ENCODE results near the gene CCDC89.

The CCDC89 gene

DNA sequence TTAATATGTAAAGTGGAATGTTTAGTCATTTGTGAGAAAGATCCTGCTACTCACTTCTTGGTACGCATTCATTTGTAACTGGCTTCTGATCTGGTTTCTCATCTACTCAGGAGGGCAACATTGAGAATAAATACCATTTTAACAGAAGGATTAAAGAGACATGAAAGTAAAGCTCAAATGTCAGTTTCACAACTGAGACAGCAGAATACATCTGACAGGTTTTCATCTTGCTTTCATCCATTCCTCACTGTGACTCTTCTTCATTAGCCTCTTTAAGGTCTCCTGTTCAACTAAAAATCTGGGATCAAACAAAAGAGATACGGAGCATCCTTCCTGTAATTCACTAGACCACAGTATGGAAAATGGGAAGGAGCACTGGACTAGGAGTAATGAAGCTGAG is 31.4 kb upstream of the CCDC89 start:
- H3K9me3 ChIP-seq = no peaks in the 10 kb centered on the region
- H3K27me3 ChIP-seq = no peaks in the 10 kb centered on the region
- H3K27ac ChIP-seq = no peak overlapping the region
- no peak for TF ChIP-seq Cebpa-rat (IDR thresholded peaks at IDR 0.05)
- no peak overlapping the region for H3K9ac ChIP-seq
- H3K36me3 ChIP-seq = no peaks in the 10 kb centered on the region
- H3K4me2 ChIP-seq = no peak overlapping the region
- H3K4me1 ChIP-seq = no peaks in the 10 kb centered on the region
- H3K4me3 ChIP-seq = no peak overlapping the region
- H4K20me1 ChIP-seq = no peaks in the 10 kb centered on the region

DNA sequence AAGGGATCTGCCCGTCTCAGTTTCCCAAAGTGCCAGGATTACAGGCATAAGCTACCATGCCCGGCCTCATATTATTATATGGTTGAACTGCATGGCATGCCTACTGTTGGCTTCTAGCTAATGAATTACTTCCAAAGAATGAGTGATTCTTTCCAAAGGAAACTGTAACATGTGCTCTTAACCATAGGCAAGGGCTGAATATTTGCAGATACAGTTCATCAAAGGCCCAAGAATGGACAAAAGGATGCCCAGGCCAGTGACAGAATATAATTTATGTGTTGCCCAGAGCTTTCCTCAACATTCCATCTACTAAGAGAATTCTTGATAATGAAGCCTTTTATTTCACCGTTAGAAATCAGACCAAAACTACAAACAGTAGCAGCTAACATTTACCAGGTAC is 27.0 kb upstream of the CCDC89 start:
- no peaks in the 10 kb centered on the region for H3K9me3 ChIP-seq
- H3K9ac ChIP-seq = no peak overlapping the region
- no peak for TF ChIP-seq Cebpa-rat (IDR thresholded peaks at IDR 0.05)

DNA sequence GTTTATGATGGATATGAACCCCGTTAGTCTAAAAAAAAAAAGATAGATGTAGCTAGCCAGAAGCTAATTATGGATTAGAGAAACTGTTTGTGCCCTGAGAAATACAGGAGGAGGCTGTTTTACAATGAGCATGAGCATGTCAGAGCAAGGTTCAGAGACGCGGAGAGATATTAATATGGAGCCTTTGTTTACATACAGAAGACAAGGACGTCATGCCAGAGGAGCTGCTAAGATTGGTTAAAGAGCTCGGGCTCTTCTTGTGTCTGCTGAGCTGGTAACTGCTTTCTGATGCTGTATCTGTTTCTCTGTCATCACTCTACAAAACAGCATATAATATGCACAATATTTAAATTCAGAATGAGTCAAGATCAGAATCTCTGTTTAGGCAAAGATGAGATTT is 24.9 kb upstream of the CCDC89 start:
- H3K4me1 ChIP-seq = no peaks in the 10 kb centered on the region
- no peaks in the 10 kb centered on the region for H3K27me3 ChIP-seq
- H3K36me3 ChIP-seq = no peaks in the 10 kb centered on the region
- H4K20me1 ChIP-seq = no peaks in the 10 kb centered on the region
- H3K27ac ChIP-seq = no peak overlapping the region
- no peak overlapping the region for H3K9ac ChIP-seq
- H3K4me3 ChIP-seq = no peak overlapping the region
- TF ChIP-seq Cebpa-rat (IDR thresholded peaks at IDR 0.05) = no peak
- no peak overlapping the region for H3K4me2 ChIP-seq
- no peaks in the 10 kb centered on the region for H3K9me3 ChIP-seq

More for the DNA sequence above, 27.0 kb upstream of the CCDC89 start:
- Histone ChIP-seq H3K4me2 (no peak overlapping the region), H4K20me1 (no peaks in the 10 kb centered on the region), H3K27ac (no peak overlapping the region), H3K36me3 (no peaks in the 10 kb centered on the region), H3K4me1 (no peaks in the 10 kb centered on the region), H3K4me3 (no peak overlapping the region), H3K27me3 (no peaks in the 10 kb centered on the region)

DNA sequence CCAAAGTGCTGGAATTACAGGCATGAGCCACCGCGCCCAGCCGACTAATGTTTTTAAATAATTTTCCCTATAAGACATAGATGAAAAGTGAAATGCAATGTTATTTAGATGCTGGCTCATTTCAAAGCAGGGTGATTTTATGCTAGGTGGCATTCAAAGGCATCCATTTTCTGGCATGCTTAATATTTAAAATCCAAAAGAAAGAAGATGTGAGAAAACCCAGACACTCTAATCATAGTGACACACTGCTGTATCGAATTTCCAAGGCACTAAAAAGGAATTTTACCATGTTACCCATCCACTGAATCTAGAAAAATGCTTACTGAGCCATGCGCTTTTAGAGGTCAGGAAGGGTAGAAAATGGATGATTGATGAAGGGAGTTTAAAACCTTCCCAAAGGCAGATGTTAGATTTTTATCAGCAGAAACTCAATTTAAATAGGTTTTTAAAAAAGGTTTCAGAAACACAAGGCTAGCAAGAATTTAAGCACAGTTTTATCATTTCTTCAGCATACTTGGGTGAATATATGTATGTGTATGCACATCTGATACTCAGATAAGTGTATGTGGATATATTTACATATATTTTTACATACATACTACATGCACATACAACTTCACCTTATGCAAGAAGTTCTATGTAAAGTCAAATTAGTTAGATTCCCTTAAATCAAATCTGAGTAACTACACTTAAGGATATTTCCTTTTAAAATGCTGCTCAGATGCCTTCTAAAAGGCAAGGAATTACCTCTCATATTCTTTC is 24.1 kb upstream of the CCDC89 start:
- H3K4me2 ChIP-seq = no peak overlapping the region
- H3K4me1 ChIP-seq = no peaks in the 10 kb centered on the region
- no peak for TF ChIP-seq Cebpa-rat (IDR thresholded peaks at IDR 0.05)
- H4K20me1 ChIP-seq = no peaks in the 10 kb centered on the region
- H3K4me3 ChIP-seq = no peak overlapping the region
- no peaks in the 10 kb centered on the region for H3K27me3 ChIP-seq
- no peaks in the 10 kb centered on the region for H3K36me3 ChIP-seq
- no peak overlapping the region for H3K27ac ChIP-seq
- H3K9ac ChIP-seq = no peak overlapping the region
- H3K9me3 ChIP-seq = no peaks in the 10 kb centered on the region

DNA sequence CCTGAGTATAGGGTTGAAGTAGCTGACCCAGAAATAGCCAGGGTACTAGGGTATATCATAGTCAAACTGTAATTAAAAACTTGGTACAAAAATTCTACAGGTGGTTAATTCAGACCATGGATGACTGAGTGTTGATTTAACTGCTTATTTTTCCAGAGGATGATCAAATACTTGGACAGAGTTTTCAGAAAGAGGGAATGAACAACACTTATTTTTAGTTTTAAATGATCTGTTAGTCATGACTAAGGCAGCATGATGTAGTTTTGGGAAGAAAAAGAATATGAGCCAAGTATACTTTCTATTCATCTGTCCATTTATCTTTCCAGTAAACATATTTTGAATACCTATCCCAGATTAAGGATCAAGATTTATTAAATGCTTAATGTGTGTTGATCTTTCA is 19.8 kb upstream of the CCDC89 start:
- no peaks in the 10 kb centered on the region for H3K9me3 ChIP-seq
- H3K9ac ChIP-seq = no peak overlapping the region
- no peaks in the 10 kb centered on the region for H3K36me3 ChIP-seq
- H4K20me1 ChIP-seq = no peaks in the 10 kb centered on the region
- H3K4me2 ChIP-seq = no peak overlapping the region
- TF ChIP-seq Cebpa-rat (IDR thresholded peaks at IDR 0.05) = no peak
- H3K27me3 ChIP-seq = no peaks in the 10 kb centered on the region
- H3K4me1 ChIP-seq = peaks cover 6% of the 10 kb centered on the region; the same call in 1 of the 2 replicates
- no peak overlapping the region for H3K27ac ChIP-seq
- H3K4me3 ChIP-seq = no peak overlapping the region

DNA sequence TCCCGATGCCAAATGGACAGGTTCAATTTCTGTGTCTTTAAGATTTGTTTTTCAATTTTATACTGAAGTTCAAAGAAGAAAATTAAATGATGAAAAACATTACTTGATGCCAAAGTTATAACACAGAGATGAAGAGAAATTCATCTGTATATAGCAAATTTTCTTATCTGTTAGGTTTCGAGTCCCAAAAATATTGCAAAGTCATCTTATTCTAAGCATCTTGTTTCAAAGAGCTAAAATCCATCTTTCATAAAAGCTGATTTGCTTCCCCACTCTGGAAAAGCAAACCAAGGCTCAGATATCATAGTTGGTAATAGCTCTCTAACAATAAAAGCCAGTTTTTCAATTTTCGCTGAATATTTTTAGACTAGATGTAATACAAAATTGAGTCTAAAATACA is 19.0 kb upstream of the CCDC89 start:
- Histone ChIP-seq H4K20me1 (no peaks in the 10 kb centered on the region), H3K9me3 (no peaks in the 10 kb centered on the region), H3K36me3 (no peaks in the 10 kb centered on the region), H3K27ac (no peak overlapping the region), H3K4me1 (peaks cover 6% of the 10 kb centered on the region; the same call in 1 of the 2 replicates), H3K4me2 (no peak overlapping the region), H3K27me3 (no peaks in the 10 kb centered on the region), H3K4me3 (no peak overlapping the region), H3K9ac (no peak overlapping the region)
- no peak for TF ChIP-seq Cebpa-rat (IDR thresholded peaks at IDR 0.05)

DNA sequence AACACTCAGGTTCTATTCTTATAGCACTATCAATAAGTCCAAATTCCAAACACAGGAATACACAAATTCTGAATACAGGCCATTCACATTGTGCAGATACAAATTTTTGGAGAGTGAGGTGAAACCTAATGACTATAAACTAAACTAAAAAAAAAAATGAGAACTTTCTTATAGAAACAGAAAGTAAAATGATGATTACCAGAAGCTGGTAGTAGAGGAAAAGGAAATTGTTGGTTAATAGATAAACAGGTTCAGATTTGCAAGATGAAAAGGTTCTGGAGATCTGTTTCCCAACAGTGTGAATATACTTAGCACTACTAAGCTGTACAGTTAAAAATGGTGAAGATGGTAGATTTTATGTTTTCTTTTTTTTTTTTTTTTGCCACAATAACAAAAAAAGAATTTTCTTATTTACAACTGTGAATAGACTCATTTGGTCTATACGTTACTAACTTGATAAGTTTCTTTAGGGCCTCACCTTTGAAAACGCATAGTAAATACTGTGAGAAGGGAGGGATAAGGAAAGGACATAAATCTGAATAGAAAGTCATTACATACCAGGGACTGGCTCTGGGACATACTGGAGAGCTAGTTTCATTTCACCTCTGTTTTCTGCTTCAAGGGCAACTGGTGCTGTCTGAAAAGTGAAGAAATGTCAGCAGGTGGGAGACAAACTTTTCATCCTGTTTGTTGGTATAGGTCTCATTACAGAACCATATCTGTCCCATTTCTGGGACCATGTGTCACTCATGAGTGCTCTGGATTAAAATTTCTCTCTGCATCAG is 14.2 kb upstream of the CCDC89 start:
- peaks cover 6% of the 10 kb centered on the region; the same call in 1 of the 2 replicates for H3K4me1 ChIP-seq
- no peak for TF ChIP-seq Cebpa-rat (IDR thresholded peaks at IDR 0.05)
- no peak overlapping the region for H3K4me2 ChIP-seq
- no peaks in the 10 kb centered on the region for H3K27me3 ChIP-seq
- H4K20me1 ChIP-seq = no peaks in the 10 kb centered on the region
- no peak overlapping the region for H3K27ac ChIP-seq
- H3K4me3 ChIP-seq = no peak overlapping the region
- H3K9me3 ChIP-seq = no peaks in the 10 kb centered on the region
- H3K9ac ChIP-seq = no peak overlapping the region
- H3K36me3 ChIP-seq = no peaks in the 10 kb centered on the region

DNA sequence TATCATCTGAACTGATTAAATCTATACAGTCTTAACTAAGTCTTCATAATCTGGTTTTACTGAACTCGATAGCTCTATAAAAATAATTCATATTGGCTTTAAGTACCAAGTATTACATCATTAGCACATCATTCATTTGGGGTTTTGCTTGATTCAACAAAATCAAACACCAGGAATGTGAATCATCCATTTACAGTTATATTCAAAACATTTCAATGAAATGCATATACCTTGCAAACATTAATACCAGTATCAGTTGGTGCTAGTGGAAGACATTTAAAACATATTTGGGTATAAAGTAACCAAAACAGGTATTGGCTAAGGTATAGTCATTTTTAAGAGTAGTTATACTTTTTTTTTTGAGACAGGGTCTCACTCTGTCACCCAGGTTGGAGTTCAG is 12.2 kb upstream of the CCDC89 start:
- Histone ChIP-seq H4K20me1 (no peaks in the 10 kb centered on the region), H3K4me1 (peaks cover under 1% of the 10 kb centered on the region; the same call in 1 of the 2 replicates), H3K27ac (no peak overlapping the region), H3K36me3 (no peaks in the 10 kb centered on the region), H3K9ac (no peak overlapping the region), H3K4me3 (no peak overlapping the region), H3K9me3 (no peaks in the 10 kb centered on the region), H3K4me2 (no peak overlapping the region), H3K27me3 (no peaks in the 10 kb centered on the region)
- TF ChIP-seq Cebpa-rat (IDR thresholded peaks at IDR 0.05) = no peak

DNA sequence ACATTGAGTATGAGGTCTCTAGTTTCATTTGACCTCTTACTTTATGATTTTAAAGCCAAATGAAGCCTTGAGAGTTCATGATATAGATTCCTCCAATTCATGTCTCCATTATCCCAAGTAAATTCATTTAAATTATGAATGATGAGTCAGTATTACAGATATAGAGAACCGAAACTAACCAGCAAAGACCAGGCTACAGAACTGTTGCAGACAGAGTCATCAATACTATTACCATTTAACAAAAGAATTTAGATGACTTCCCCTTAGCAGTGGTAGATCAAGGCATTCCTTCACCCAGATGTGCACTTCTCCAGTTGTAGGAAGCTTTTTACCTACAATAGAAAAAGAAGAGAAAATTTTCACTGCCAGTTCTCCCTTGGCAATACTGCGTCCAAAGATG is 11.8 kb upstream of the CCDC89 start:
- no peaks in the 10 kb centered on the region for H3K9me3 ChIP-seq
- no peaks in the 10 kb centered on the region for H3K27me3 ChIP-seq
- H3K4me1 ChIP-seq = no peaks in the 10 kb centered on the region
- no peak overlapping the region for H3K9ac ChIP-seq
- no peak overlapping the region for H3K4me3 ChIP-seq
- no peaks in the 10 kb centered on the region for H3K36me3 ChIP-seq
- H4K20me1 ChIP-seq = no peaks in the 10 kb centered on the region
- no peak overlapping the region for H3K27ac ChIP-seq
- H3K4me2 ChIP-seq = no peak overlapping the region
- TF ChIP-seq Cebpa-rat (IDR thresholded peaks at IDR 0.05) = no peak

DNA sequence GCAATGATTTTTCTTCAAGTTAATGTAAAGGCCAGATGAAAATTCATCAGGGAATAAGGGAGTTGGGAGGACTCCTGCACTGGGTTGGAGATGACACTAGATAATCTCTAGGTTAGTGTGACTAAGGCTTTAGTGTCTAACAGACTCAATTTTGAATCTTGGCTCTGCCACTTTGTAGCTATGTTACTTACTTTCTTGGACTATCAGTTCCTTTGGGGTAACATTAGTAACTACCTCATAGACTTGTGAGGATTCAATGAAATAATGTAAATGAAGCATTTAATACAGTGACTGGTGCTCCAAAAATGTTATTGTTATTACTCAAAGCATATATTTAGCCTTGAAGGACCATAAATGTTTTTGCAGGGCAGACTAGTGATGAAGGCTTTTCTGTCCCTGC is 9.6 kb upstream of the CCDC89 start:
- no peaks in the 10 kb centered on the region for H3K36me3 ChIP-seq
- no peak overlapping the region for H3K9ac ChIP-seq
- H3K27me3 ChIP-seq = no peaks in the 10 kb centered on the region
- no peaks in the 10 kb centered on the region for H3K4me1 ChIP-seq
- H3K27ac ChIP-seq = no peak overlapping the region
- no peaks in the 10 kb centered on the region for H3K9me3 ChIP-seq
- H4K20me1 ChIP-seq = no peaks in the 10 kb centered on the region
- no peak overlapping the region for H3K4me3 ChIP-seq
- H3K4me2 ChIP-seq = no peak overlapping the region
- no peak for TF ChIP-seq Cebpa-rat (IDR thresholded peaks at IDR 0.05)
